Measurements from ENCODE around the gene CDH23.

CDH23 gene

DNA sequence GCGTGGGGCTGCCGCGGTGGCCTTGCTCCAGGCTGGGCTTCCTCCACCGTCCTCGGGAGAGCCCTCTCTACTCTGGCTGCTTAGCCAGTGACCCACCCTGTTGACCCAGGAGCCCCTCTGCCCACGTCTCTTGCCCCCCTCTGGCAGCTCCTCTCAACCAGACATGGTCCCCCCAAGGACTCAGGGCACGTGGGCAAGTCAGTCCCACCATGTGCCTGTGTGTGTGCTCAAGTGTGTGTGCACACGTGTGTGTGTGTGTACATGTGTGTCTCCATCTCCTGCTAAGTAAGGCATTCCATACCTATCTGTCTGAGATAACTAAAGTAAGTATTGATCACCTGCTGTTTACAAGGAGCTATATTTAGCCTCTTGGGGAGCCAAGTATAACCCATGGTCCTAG, 221.9 kb downstream of the CDH23 start:
- DNase-seq (ENCODE audit: low read depth in 2 of 2, low spot score in 1 of 2): no peak

GRCh38 chr10:71620642-71621041, 223.9 kb downstream of the CDH23 start:
- DNase-seq (ENCODE audit: low read depth in 2 of 2, low spot score in 1 of 2): no peak

- no peak for DNase-seq (ENCODE audit: low read depth in 2 of 2, low spot score in 1 of 2)
Observed at GRCh38 chr10:71621231-71622153, 224.8 kb downstream of the CDH23 start.

DNA sequence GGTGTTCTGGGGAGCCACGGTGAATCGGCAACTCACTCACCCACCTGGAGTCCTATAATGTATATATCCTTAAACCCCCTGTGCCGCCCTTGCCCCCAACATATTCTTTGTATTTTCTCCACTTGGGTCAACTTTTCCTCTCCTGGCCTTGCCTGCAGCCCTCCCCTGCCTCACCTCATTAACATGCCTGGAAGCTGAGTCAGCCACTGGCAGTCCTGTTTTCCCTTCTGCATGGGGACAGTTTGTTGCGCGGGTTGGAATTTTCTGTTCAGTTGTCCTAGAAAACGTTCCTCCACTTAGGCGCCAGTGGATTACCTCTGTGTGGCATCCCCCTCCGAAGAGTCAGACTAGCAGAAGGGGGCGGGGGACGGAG, 225.4 kb downstream of the CDH23 start:
- DNase-seq (ENCODE audit: low read depth in 2 of 2, low spot score in 1 of 2): no peak

- DNase-seq (ENCODE audit: low read depth in 2 of 2, low spot score in 1 of 2): no peak
Observed at GRCh38 chr10:71622616-71623015, 225.9 kb downstream of the CDH23 start.

- no peak for DNase-seq (ENCODE audit: low read depth in 2 of 2, low spot score in 1 of 2)
Observed at GRCh38 chr10:71623098-71623985, 226.6 kb downstream of the CDH23 start.

- DNase-seq (ENCODE audit: low read depth in 2 of 2, low spot score in 1 of 2): no peak
Observed at GRCh38 chr10:71623986-71624291, 227.2 kb downstream of the CDH23 start.

DNA sequence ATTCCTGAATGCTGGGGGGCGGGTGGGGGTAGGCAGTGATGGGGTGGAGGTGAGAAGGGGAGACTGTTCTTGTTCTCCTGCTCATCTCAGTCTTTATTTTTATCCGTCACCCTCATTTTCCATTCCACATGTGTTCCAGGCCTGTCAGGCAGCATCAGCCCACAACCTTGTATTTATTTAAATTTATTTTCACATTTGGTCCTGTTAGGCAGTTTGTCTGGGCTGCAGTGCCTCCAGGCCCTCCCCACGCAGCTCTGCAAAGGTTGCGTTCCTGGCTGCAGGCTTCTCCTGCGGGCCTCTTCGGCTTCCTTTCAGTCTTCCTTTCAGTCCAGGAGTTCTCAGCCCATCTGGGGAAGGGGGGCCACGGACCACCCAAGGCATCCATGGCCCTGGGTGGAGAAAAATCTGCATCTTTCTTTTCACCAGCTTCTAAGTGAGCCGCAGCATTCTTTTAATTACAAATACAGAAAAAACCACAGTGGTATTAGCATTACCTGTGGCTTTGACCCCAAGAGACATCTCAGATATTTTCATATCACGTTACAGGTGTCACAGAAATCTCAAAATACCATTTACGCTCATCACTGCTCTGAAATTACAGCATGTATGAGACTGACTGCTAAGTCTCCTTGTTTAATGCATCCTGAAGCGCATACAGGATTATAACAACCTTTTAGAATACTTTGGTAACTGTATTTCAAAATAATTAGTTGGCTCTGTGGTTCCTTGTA, 228.9 kb downstream of the CDH23 start:
- no peak for DNase-seq (ENCODE audit: low read depth in 2 of 2, low spot score in 1 of 2)

GRCh38 chr10:71627230-71627939, 230.7 kb downstream of the CDH23 start:
- no peak for DNase-seq (ENCODE audit: low read depth in 2 of 2, low spot score in 1 of 2)

DNA sequence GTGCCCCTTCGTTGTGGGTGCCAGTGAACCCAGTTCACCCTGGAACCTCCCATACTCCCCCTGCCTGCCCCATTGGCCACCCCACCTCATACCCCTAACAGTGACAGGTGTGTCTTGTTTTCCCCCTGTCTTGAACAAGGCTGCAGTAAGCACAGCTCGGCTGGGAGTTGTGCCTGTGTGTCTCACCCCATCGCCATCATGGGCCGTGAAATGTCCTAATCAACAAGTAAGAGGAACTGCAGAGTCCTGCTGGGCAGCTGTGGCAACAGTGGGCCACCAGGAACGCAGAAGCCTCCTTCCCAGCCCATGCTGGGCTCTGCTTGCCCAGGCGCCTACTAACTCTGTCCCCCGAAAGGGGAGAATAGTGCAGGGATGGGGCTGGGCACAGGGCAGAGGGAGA, 231.2 kb downstream of the CDH23 start:
- no peak for DNase-seq (ENCODE audit: low read depth in 2 of 2, low spot score in 1 of 2)

GRCh38 chr10:71629131-71629530, 232.4 kb downstream of the CDH23 start:
- no peak for DNase-seq (ENCODE audit: low read depth in 2 of 2, low spot score in 1 of 2)

GRCh38 chr10:71630168-71630567, 233.4 kb downstream of the CDH23 start:
- DNase-seq (ENCODE audit: low read depth in 2 of 2, low spot score in 1 of 2): no peak

- no peak for DNase-seq (ENCODE audit: low read depth in 2 of 2, low spot score in 1 of 2)
Observed at GRCh38 chr10:71631007-71631861, 234.5 kb downstream of the CDH23 start.

GRCh38 chr10:71632200-71632820, 235.6 kb downstream of the CDH23 start:
- no peak for DNase-seq (ENCODE audit: low read depth in 2 of 2, low spot score in 1 of 2)

DNA sequence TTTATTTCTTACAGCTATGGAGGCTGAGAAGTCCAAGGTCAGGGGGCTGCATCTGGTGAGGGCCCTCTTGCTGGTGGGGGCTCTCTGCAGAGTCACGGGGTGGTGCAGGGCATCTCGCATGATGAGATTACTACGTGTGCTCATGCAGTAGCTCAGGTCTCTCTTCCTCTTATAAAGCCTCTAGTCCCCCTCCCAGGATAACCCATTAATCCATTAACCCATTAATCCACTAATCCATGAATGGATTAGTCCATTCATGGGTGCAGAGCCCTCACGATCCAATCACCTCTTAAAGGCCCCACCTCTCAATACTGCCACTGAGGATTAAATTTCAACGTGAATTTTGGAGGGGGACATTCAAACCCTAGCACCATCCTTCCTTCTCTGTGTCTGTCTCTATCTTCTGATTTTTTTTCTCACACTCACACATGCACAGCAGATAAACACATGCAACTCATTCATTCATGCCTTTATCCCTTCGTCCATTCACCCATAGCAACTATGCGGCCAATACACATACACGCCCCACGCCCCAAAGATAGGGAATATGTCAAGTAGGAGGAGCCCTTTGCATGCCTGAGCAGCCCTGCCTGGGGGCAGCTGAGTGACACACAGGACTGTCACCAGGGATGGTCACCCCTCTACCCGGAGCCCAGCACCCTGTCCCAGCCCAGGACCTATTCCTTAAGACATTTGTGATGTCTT, 236.3 kb downstream of the CDH23 start:
- no peak for DNase-seq (ENCODE audit: low read depth in 2 of 2, low spot score in 1 of 2)

GRCh38 chr10:71633920-71634319, 237.2 kb downstream of the CDH23 start:
- no peak for DNase-seq (ENCODE audit: low read depth in 2 of 2, low spot score in 1 of 2)

DNA sequence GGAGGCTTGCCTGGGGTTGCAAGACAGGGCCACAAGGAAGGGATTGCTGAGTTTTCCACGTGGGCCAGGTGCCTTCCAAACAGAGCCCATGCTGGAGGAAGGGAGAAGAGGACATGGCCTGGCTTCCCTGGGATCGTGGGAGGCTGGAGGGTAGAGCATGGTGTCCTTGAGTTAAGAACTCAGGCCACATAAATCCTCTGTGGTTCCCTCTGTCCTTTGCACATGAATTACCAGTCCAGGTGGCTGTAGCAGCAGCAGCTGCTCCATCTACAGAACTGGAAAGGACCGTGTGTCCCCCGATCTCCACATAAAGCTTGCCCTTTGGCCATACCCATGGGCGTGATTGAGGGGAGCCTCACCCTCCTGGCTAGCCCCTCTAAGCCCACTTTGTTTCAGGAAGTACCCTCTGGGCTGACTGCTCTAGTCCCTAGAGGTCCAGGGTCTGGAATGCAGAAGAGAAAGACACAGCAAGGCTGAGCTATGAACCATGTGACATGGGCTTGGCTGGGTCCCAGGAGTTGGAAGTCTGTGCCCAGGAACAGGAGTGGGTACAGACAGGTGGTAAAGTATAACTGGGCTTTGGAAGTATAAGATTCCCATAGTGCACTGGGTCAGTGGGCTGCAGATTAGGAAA, 237.9 kb downstream of the CDH23 start:
- no peak for DNase-seq (ENCODE audit: low read depth in 2 of 2, low spot score in 1 of 2)

- DNase-seq (ENCODE audit: low read depth in 2 of 2, low spot score in 1 of 2): no peak
Observed at GRCh38 chr10:71635251-71635866, 238.6 kb downstream of the CDH23 start.
